IMR-90 (cell line): Measurements from ENCODE around the gene OR10AD1. TPM values are rescaled to one million over a fixed set of nuclear protein-coding genes. Genes with fewer than 3 reads are reported as not detected.

Source experiments
- ATAC-seq: fragments of 200-7000 bp; cut with Tn5 transposase; 2 replicates; pipeline ENCODE4 v1.9.1; 2020; ENCODE audit warnings: low read depth, mild to moderate bottlenecking, moderate library complexity
- BruUV-seq: library from RNA; stranded (reverse); fragments of 400-500 nt; replicated peaks from 2 replicates; lab custom pipeline; 2021; lab: Mats Ljungman, UMichigan
- CTCF ChIA-PET: fragments of 300-600 bp; formaldehyde crosslinking; extraction: SDS; loops from one replicate; lab custom pipeline; 2021; ENCODE audit warnings: antibody characterized with exemption; lab: Yijun Ruan, JAX
- POLR2A ChIA-PET: fragments of 300-600 bp; sonication (Branson Sonifier 250); formaldehyde crosslinking; loops from one replicate; lab custom pipeline; 2022; ENCODE audit warnings: antibody characterized with exemption; ENCODE audit not compliant: unreplicated experiment; lab: Charles Lee
- DNase-seq: peaks from one replicate; pipeline ENCODE4 v3.0.0; 2013
- H2AFZ ChIP-seq: replicated peaks from 2 replicates; pipeline ENCODE3; 2013; ENCODE audit warnings: low read length, mild to moderate bottlenecking; ENCODE audit not compliant: poor library complexity
- H2AK5ac ChIP-seq: 2 replicates; pipeline ENCODE4 v1.6.1; 2013; ENCODE audit warnings: low read depth, low read length, inconsistent platforms
- H2AK9ac ChIP-seq: replicated peaks from 2 replicates; pipeline ENCODE3; 2013; ENCODE audit warnings: mild to moderate bottlenecking, low read depth, low read length, moderate library complexity; ENCODE audit not compliant: poor library complexity
- H2BK120ac ChIP-seq: 2 replicates; pipeline ENCODE4 v1.6.1; 2013; ENCODE audit warnings: low read depth, low read length, inconsistent platforms
- H2BK15ac ChIP-seq: 3 replicates; pipeline ENCODE4 v1.6.1; 2013; ENCODE audit warnings: low read depth, low read length, inconsistent platforms
- H2BK20ac ChIP-seq: 2 replicates; pipeline ENCODE4 v1.6.1; 2013; ENCODE audit warnings: low read depth, mild to moderate bottlenecking, inconsistent platforms, low read length, moderate library complexity
- H2BK5ac ChIP-seq: 2 replicates; pipeline ENCODE4 v1.6.1; 2013; ENCODE audit warnings: mild to moderate bottlenecking, low read depth, low read length, inconsistent platforms; ENCODE audit not compliant: poor library complexity, severe bottlenecking
- H3K14ac ChIP-seq: replicated peaks from 2 replicates; pipeline ENCODE4 v1.6.1; 2013; ENCODE audit warnings: low read depth, low read length, inconsistent platforms
- H3K18ac ChIP-seq: 2 replicates; pipeline ENCODE4 v1.6.1; 2013; ENCODE audit warnings: low read depth, low read length, control low read depth
- H3K23ac ChIP-seq: 2 replicates; pipeline ENCODE4 v1.6.1; 2013; ENCODE audit warnings: low read depth, low read length, inconsistent platforms
- H3K27ac ChIP-seq: 2 replicates; pipeline ENCODE4 v1.5.1; 2013; ENCODE audit warnings: mild to moderate bottlenecking, control low read depth, low read length; ENCODE audit not compliant: insufficient read depth
- H3K27me3 ChIP-seq: 2 replicates; pipeline ENCODE4 v1.6.1; 2013; ENCODE audit warnings: low read length; ENCODE audit not compliant: control insufficient read depth, insufficient read depth
- H3K36me3 ChIP-seq: 2 replicates; pipeline ENCODE4 v1.6.1; 2013; ENCODE audit warnings: low read length, mixed read lengths; ENCODE audit not compliant: control insufficient read depth, insufficient read depth
- H3K4ac ChIP-seq: 2 replicates; pipeline ENCODE4 v1.6.1; 2013; ENCODE audit warnings: low read depth, low read length, inconsistent platforms
- H3K4me1 ChIP-seq: 2 replicates; pipeline ENCODE4 v1.6.1; 2013; ENCODE audit warnings: low read length, mixed read lengths; ENCODE audit not compliant: control insufficient read depth, insufficient read depth
- H3K4me2 ChIP-seq: 2 replicates; pipeline ENCODE4 v1.6.1; 2013; ENCODE audit warnings: low read depth, mild to moderate bottlenecking, control low read depth, low read length, moderate library complexity
- H3K4me3 ChIP-seq: 2 replicates; pipeline ENCODE4 v1.5.1; 2013; ENCODE audit warnings: low read depth, mild to moderate bottlenecking, control low read depth, low read length, moderate library complexity; ENCODE audit not compliant: insufficient read depth
- H3K56ac ChIP-seq: 2 replicates; pipeline ENCODE4 v1.6.1; 2013; ENCODE audit warnings: low read length, inconsistent platforms; ENCODE audit not compliant: insufficient read depth; ENCODE audit errors: extremely low read depth
- H3K79me1 ChIP-seq, 2 experiments: 2 replicates each; pipeline ENCODE4 v1.6.1; 2013; ENCODE audit warnings: low read length in 2 of 2, inconsistent platforms in 1 of 2, low read depth in 1 of 2
- H3K9ac ChIP-seq: 2 replicates; pipeline ENCODE4 v1.6.1; 2013; ENCODE audit warnings: low read depth, low read length, control low read depth
- H3K9me1 ChIP-seq: 2 replicates; pipeline ENCODE4 v1.6.1; 2013; ENCODE audit warnings: low read length, inconsistent platforms; ENCODE audit not compliant: insufficient read depth
- H3K9me3 ChIP-seq: 2 replicates; pipeline ENCODE4 v1.6.1; 2013; ENCODE audit warnings: low read length; ENCODE audit not compliant: control insufficient read depth, insufficient read depth
- H4K20me1 ChIP-seq: 2 replicates; pipeline ENCODE4 v1.6.1; 2013; ENCODE audit warnings: low read length, inconsistent platforms; ENCODE audit not compliant: insufficient read depth
- H4K5ac ChIP-seq: 2 replicates; pipeline ENCODE4 v1.6.1; 2013; ENCODE audit warnings: mild to moderate bottlenecking, low read depth, low read length, control low read depth
- H4K8ac ChIP-seq, 2 experiments: 2 replicates each; pipeline ENCODE4 v1.6.1; 2013; ENCODE audit warnings: low read depth in 2 of 2, low read length in 2 of 2, control low read depth in 1 of 2, inconsistent platforms in 1 of 2
- H4K91ac ChIP-seq: 2 replicates; pipeline ENCODE4 v1.6.1; 2013; ENCODE audit warnings: low read depth, low read length, inconsistent platforms; ENCODE audit not compliant: insufficient read depth
- FOS ChIP-seq: fragments of 150-350 bp; IDR thresholded peaks from 2 replicates; pipeline ENCODE4 v1.6.1; 2016; ENCODE audit warnings: low read depth, low read length
- NFE2L2 ChIP-seq: fragments of 150-350 bp; IDR thresholded peaks from 2 replicates; pipeline ENCODE4 v1.6.1; 2016; ENCODE audit warnings: low read depth, mild to moderate bottlenecking, low read length
- SMC3 ChIP-seq: fragments of 150-350 bp; IDR thresholded peaks from 2 replicates; pipeline ENCODE4 v1.6.1; 2016; ENCODE audit warnings: low read depth, mild to moderate bottlenecking, antibody characterized with exemption, low read length, moderate library complexity
- USF2 ChIP-seq: fragments of 150-350 bp; IDR thresholded peaks from 2 replicates; pipeline ENCODE4 v1.6.1; 2017; ENCODE audit warnings: mild to moderate bottlenecking, antibody characterized with exemption, low read length, low read depth
- WGBS, 2 experiments: methylation state at CpG; one replicate each; pipeline versions ENCODE4 v1.1.5 to v1.1.7; 2013; ENCODE audit warnings: missing lambda C conversion rate in 2 of 2; ENCODE audit not compliant: insufficient read length in 1 of 2; ENCODE audit errors: extremely low coverage in 2 of 2; 5-methylcytosine and 5-hydroxymethylcytosine counted together
- dilution Hi-C: fragments of 300-500 bp; cut with HindIII; formaldehyde crosslinking; loops from one replicate; pipeline ENCODE4 v1.14.3; 2018; ENCODE audit warnings: low sequenced_read_pairs; ENCODE audit not compliant: unreplicated experiment
- in situ Hi-C: fragments of 300-500 bp; cut with MboI; formaldehyde crosslinking; loops from 3 replicates; pipeline ENCODE4 v1.14.3; 2019; ENCODE audit warnings: low sequenced_read_pairs, inconsistent platforms, mixed read lengths
- intact Hi-C: fragments of 100-400 bp; cut with micrococcal nuclease; formaldehyde crosslinking; loops from 2 replicates; pipeline ENCODE4 v1.10.0; 2022
- polyA plus RNA-seq, 3 experiments: library from polyadenylated mRNA; depleted of rRNA; stranded (reverse); fragments of >200 nt; gene quantifications; 2 replicates each; pipeline ENCODE4 v1.2.3, GENCODE V29; 2012; ENCODE audit warnings: low replicate concordance in 1 of 3
- total RNA-seq: library from RNA; depleted of rRNA; stranded (reverse); fragments of >200 nt; gene quantifications from 2 replicates; pipeline ENCODE4 v1.2.3, GENCODE V29; 2012

OR10AD1 gene
- total and polyA plus RNA-seq, 2 of the 4 experiments (the other 2 are of a cell fraction), result not detected

- H3K27me3 ChIP-seq, result peaks cover 53% of the 10 kb centered on the region
- no peak overlapping the region for H2AK9ac ChIP-seq
- no peaks in the 10 kb centered on the region for H3K36me3 ChIP-seq
- in situ Hi-C loops (no loop called here), intact Hi-C loops (no loop called here), dilution Hi-C loops (no loop called here)
- H3K79me1 ChIP-seq, result no peaks in the 10 kb centered on the region
- no peaks in the 10 kb centered on the region; the same call in 1 of the 2 replicates for H3K9me1 ChIP-seq
- H3K23ac ChIP-seq, result no peak overlapping the region
- no peak overlapping the region for H3K4ac ChIP-seq
- ATAC-seq, result no peak
- H3K4me1 ChIP-seq, result peaks cover 3% of the 10 kb centered on the region; the same call in 1 of the 2 replicates
- no peak overlapping the region for H2AK5ac ChIP-seq
- no peak overlapping the region for H2BK15ac ChIP-seq
- H2AFZ ChIP-seq, result peak overlapping the region; percentile 73
- no peak overlapping the region for H3K18ac ChIP-seq
- no peaks in the 10 kb centered on the region for H3K9me3 ChIP-seq
- peak overlapping the region; percentile 26 for H3K4me3 ChIP-seq
- CTCF ChIA-PET, result no interaction called here
- no peak overlapping the region for H2BK20ac ChIP-seq
- no peak for TF ChIP-seq FOS
- no peak for TF ChIP-seq SMC3
- no peak for TF ChIP-seq NFE2L2
- no peak for TF ChIP-seq USF2
- DNase-seq, result no peak
- no peak overlapping the region for H3K27ac ChIP-seq
- H4K8ac ChIP-seq, result no peak overlapping the region
- no peak overlapping the region for H3K9ac ChIP-seq
- no TSS peak for BruUV-seq
- no peak overlapping the region for H3K56ac ChIP-seq
- WGBS, 2 experiments, result 0% methylated on average over 5 of the region's 20 CpGs; no CpG with 5 or more reads in 1 of the 2 experiments
- no peaks in the 10 kb centered on the region for H4K20me1 ChIP-seq
- H3K4me2 ChIP-seq, result peak overlapping the region; percentile 38
- no peak overlapping the region for H2BK120ac ChIP-seq
- H4K5ac ChIP-seq, result no peak overlapping the region
- POLR2A ChIA-PET, result no interaction called here
- no peak overlapping the region for H3K14ac ChIP-seq
- H4K91ac ChIP-seq, result no peak overlapping the region
- H2BK5ac ChIP-seq, result no peak overlapping the region
These were observed 18.6 kb downstream of the OR10AD1 start for GRCh38 chr12:48184549-48184922.
